ENCODE results near the gene SLC29A3. TPM values are rescaled to one million over a fixed set of nuclear protein-coding genes. Genes with fewer than 3 reads are reported as not detected.
"Not testable (repeated sequence)": the region's sequence is repeated elsewhere in the genome, so short reads cannot be mapped to it uniquely, and the experiment has no call there.

The SLC29A3 gene
- total RNA-seq, 1 experiment from 2014 or later, result 9.2 TPM

- no peak overlapping the region for H4K91ac ChIP-seq (ENCODE audit: insufficient read length, low read depth, low read length)
- H3K9ac ChIP-seq (ENCODE audit: extremely low read depth, insufficient read length, low read length), result no peak overlapping the region
- H2AFZ ChIP-seq (ENCODE audit: low read length), result no peak overlapping the region
- no peak overlapping the region for H2AK5ac ChIP-seq (ENCODE audit: insufficient read length, low read length)
- no peak for TF ChIP-seq CTCF (conservative IDR thresholded peaks at IDR 0.05)
- Mint-ChIP-seq H3K4me3 (no peak overlapping the region), H3K27ac (peak overlapping the region in 1 of 3 experiments; percentile 69; a peak in 1 of 7 replicates), H3K36me3 (ENCODE audit: insufficient read depth in 1 of 3, low read depth in 3 of 3) (peaks cover 9 to 32% (median 20%) of the 10 kb centered on the region in 3 experiments; a peak in 6 of 7 replicates), H3K27me3 (ENCODE audit: low read depth) (no peaks in the 10 kb centered on the region), H3K9me3 (no peaks in the 10 kb centered on the region), H3K4me1 (peaks cover 4% of the 10 kb centered on the region in 2 experiments; a peak in 3 of 4 replicates)
- H3K79me1 ChIP-seq (ENCODE audit: insufficient read depth, low read depth, low read length, poor library complexity, severe bottlenecking), result no peaks in the 10 kb centered on the region
- H3K18ac ChIP-seq (ENCODE audit: insufficient read length, low read depth, low read length), result no peak overlapping the region
- H3K56ac ChIP-seq (ENCODE audit: insufficient read length, low read depth, low read length), result no peak overlapping the region
- H3K4ac ChIP-seq (ENCODE audit: low read depth, low read length), result no peak overlapping the region
- no peak overlapping the region for H4K5ac ChIP-seq (ENCODE audit: insufficient read length, low read depth, low read length)
- no peak overlapping the region for H2BK12ac ChIP-seq (ENCODE audit: insufficient read length, low read depth, low read length)
- H3K14ac ChIP-seq (ENCODE audit: insufficient read depth, low read length), result no peak overlapping the region; the same call in 1 of the 2 replicates
- no peak overlapping the region for H2BK15ac ChIP-seq (ENCODE audit: low read depth, low read length)
- H3K4me2 ChIP-seq (ENCODE audit: insufficient read depth, insufficient read length, low read length), result no peak overlapping the region
- no peak overlapping the region for H2BK120ac ChIP-seq (ENCODE audit: low read depth, low read length, poor library complexity, severe bottlenecking)
- H2BK5ac ChIP-seq (ENCODE audit: insufficient read length, low read length), result no peak overlapping the region
- H3T11ph ChIP-seq (ENCODE audit: low read length), result no peak overlapping the region
- no peaks in the 10 kb centered on the region for H3K79me2 ChIP-seq (ENCODE audit: insufficient read depth, low read length)
- no peaks in the 10 kb centered on the region for H4K20me1 ChIP-seq (ENCODE audit: control insufficient read depth, insufficient read depth, insufficient read length)
- H3K23ac ChIP-seq (ENCODE audit: insufficient read length, low read depth, low read length), result no peak overlapping the region
- H3K27ac ChIP-seq (ENCODE audit: insufficient read length, low read depth, low read length), result no peak overlapping the region
- no peaks in the 10 kb centered on the region for H3K4me1 ChIP-seq (ENCODE audit: insufficient read depth, low read length)
- no CpG with 5 or more reads among the region's 8 CpGs for WGBS (ENCODE audit: extremely low coverage, insufficient read length, low lambda C conversion rate)
- H3K9me3 ChIP-seq (ENCODE audit: control insufficient read depth, low read depth, low read length), result no peaks in the 10 kb centered on the region
- no peak for DNase-seq
- H3K23me2 ChIP-seq (ENCODE audit: insufficient read length, low read depth, low read length, poor library complexity, severe bottlenecking), result no peaks in the 10 kb centered on the region
- no peak overlapping the region for H2BK20ac ChIP-seq (ENCODE audit: low read depth, low read length, poor library complexity, severe bottlenecking)
- no peaks in the 10 kb centered on the region for H3K27me3 ChIP-seq (ENCODE audit: insufficient read depth, low read length)
- H4K8ac ChIP-seq (replicated peaks; ENCODE audit: insufficient read length, low read depth, low read length), result no peak overlapping the region
Observed at GRCh38 chr10:71358277-71358676, 39.2 kb downstream of the SLC29A3 start.

GRCh38 chr10:71358906-71359305 is 39.8 kb downstream of the SLC29A3 start:
- not testable (repeated sequence) for H2AK5ac ChIP-seq (ENCODE audit: insufficient read length, low read length); H3K27me3 ChIP-seq (ENCODE audit: insufficient read depth, low read length); H4K8ac ChIP-seq (replicated peaks; ENCODE audit: insufficient read length, low read depth, low read length); H3K4me3 Mint-ChIP-seq; DNase-seq; H2BK120ac ChIP-seq (ENCODE audit: low read depth, low read length, poor library complexity, severe bottlenecking); H2BK12ac ChIP-seq (ENCODE audit: insufficient read length, low read depth, low read length); H3K4me2 ChIP-seq (ENCODE audit: insufficient read depth, insufficient read length, low read length); H3K23me2 ChIP-seq (ENCODE audit: insufficient read length, low read depth, low read length, poor library complexity, severe bottlenecking); H4K91ac ChIP-seq (ENCODE audit: insufficient read length, low read depth, low read length); H4K5ac ChIP-seq (ENCODE audit: insufficient read length, low read depth, low read length); H3K27ac ChIP-seq (ENCODE audit: insufficient read length, low read depth, low read length); H3K9me3 ChIP-seq (ENCODE audit: control insufficient read depth, low read depth, low read length); H2AFZ ChIP-seq (ENCODE audit: low read length); H3K79me1 ChIP-seq (ENCODE audit: insufficient read depth, low read depth, low read length, poor library complexity, severe bottlenecking); H3K4me1 ChIP-seq (ENCODE audit: insufficient read depth, low read length); H3K9me3 Mint-ChIP-seq; H3T11ph ChIP-seq (ENCODE audit: low read length); H3K4me1 Mint-ChIP-seq; H3K18ac ChIP-seq (ENCODE audit: insufficient read length, low read depth, low read length); H3K4ac ChIP-seq (ENCODE audit: low read depth, low read length); H2BK5ac ChIP-seq (ENCODE audit: insufficient read length, low read length); H3K14ac ChIP-seq (ENCODE audit: insufficient read depth, low read length); H2BK15ac ChIP-seq (ENCODE audit: low read depth, low read length); H3K9ac ChIP-seq (ENCODE audit: extremely low read depth, insufficient read length, low read length); H3K23ac ChIP-seq (ENCODE audit: insufficient read length, low read depth, low read length); H3K79me2 ChIP-seq (ENCODE audit: insufficient read depth, low read length); H3K27me3 Mint-ChIP-seq (ENCODE audit: low read depth); H2BK20ac ChIP-seq (ENCODE audit: low read depth, low read length, poor library complexity, severe bottlenecking); H4K20me1 ChIP-seq (ENCODE audit: control insufficient read depth, insufficient read depth, insufficient read length); H3K56ac ChIP-seq (ENCODE audit: insufficient read length, low read depth, low read length)
- no CpG with 5 or more reads among the region's 10 CpGs for WGBS (ENCODE audit: extremely low coverage, insufficient read length, low lambda C conversion rate)
- H3K36me3 Mint-ChIP-seq (ENCODE audit: insufficient read depth in 1 of 3, low read depth in 3 of 3), result peaks cover 9 to 27% (median 20%) of the 10 kb centered on the region in 3 experiments; a peak in 6 of 7 replicates
- H3K27ac Mint-ChIP-seq, result peak overlapping the region in 1 of 3 experiments; percentile 63; a peak in 1 of 7 replicates

Data from H9 (cell line).